OCI-LY1 (cell line): ENCODE measurements around the gene POLD4.

Experiments
- H2AFZ ChIP-seq: fragments of 200-600 bp; sonication (generic), shearing (Covaris generic); 2 replicates; pipeline ENCODE4 v1.6.0; 2014; ENCODE audit warnings: antibody characterized with exemption, mild to moderate bottlenecking, low read length
- H3F3A ChIP-seq: fragments of 200-600 bp; sonication (generic), shearing (Covaris generic); 2 replicates; pipeline ENCODE4 v1.6.0; 2014; ENCODE audit warnings: mild to moderate bottlenecking, antibody characterized with exemption, low read length, moderate library complexity; ENCODE audit not compliant: insufficient read depth
- H3K27ac ChIP-seq: fragments of 200-600 bp; sonication (generic); 2 replicates; pipeline ENCODE4 v1.5.1; 2014; ENCODE audit warnings: low read length, mixed run types, mild to moderate bottlenecking, low read depth; ENCODE audit not compliant: poor library complexity, severe bottlenecking
- H3K27me3 ChIP-seq: fragments of 200-600 bp; sonication (generic); 2 replicates; pipeline ENCODE4 v1.6.0; 2014; ENCODE audit warnings: antibody characterized with exemption, mild to moderate bottlenecking, low read length, moderate library complexity; ENCODE audit not compliant: insufficient read depth
- H3K36me3 ChIP-seq: fragments of 200-600 bp; sonication (generic); 2 replicates; pipeline ENCODE4 v1.6.1; 2014; ENCODE audit warnings: mild to moderate bottlenecking, antibody characterized with exemption, low read length, moderate library complexity, mixed read lengths; ENCODE audit not compliant: insufficient read depth
- H3K4me1 ChIP-seq: fragments of 200-600 bp; sonication (generic); 2 replicates; pipeline ENCODE4 v1.5.1; 2014; ENCODE audit warnings: mild to moderate bottlenecking, low read length, moderate library complexity; ENCODE audit not compliant: insufficient read depth, severe bottlenecking
- H3K4me2 ChIP-seq: fragments of 200-600 bp; sonication (generic), shearing (Covaris generic); 2 replicates; pipeline ENCODE4 v1.6.1; 2014; ENCODE audit warnings: low read length
- H3K4me3 ChIP-seq: fragments of 200-600 bp; sonication (generic); 2 replicates; pipeline ENCODE4 v1.5.1; 2014; ENCODE audit warnings: low read length, low read depth, mild to moderate bottlenecking, mixed read lengths; ENCODE audit not compliant: poor library complexity, severe bottlenecking
- H3K79me2 ChIP-seq: fragments of 200-600 bp; shearing (Covaris generic); 2 replicates; pipeline ENCODE4 v1.6.1; 2016; ENCODE audit warnings: mixed run types, low read length, mixed read lengths; ENCODE audit not compliant: insufficient read depth
- H3K9ac ChIP-seq: fragments of 200-600 bp; sonication (generic), shearing (Covaris generic); 2 replicates; pipeline ENCODE4 v1.6.1; 2014; ENCODE audit warnings: mild to moderate bottlenecking, low read length, mixed read lengths
- H3K9me2 ChIP-seq: fragments of 200-600 bp; sonication (generic), shearing (Covaris generic); 2 replicates; pipeline ENCODE4 v1.6.1; 2014; ENCODE audit warnings: low read depth, mild to moderate bottlenecking, low read length, mixed read lengths
- H3K9me3 ChIP-seq: fragments of 200-600 bp; shearing (Covaris generic); 2 replicates; pipeline ENCODE4 v1.6.1; 2014; ENCODE audit warnings: low read length, mixed read lengths
- H4K20me1 ChIP-seq: fragments of 200-600 bp; sonication (generic), shearing (Covaris generic); 2 replicates; pipeline ENCODE4 v1.6.0; 2016; ENCODE audit warnings: mild to moderate bottlenecking, low read length; ENCODE audit not compliant: insufficient read depth
- EZH2 ChIP-seq: fragments of 200-600 bp; sonication (generic), shearing (Covaris generic); IDR thresholded peaks from 2 replicates; pipeline ENCODE4 v1.8.0; 2017; ENCODE audit warnings: borderline replicate concordance, mixed run types, mild to moderate bottlenecking, antibody characterized with exemption, low read length, moderate library complexity, mixed read lengths
- TF ChIP-seq, protein P1 (sequence below): fragments of 200-600 bp; sonication (generic), shearing (Covaris generic); IDR thresholded peaks from 2 replicates; pipeline ENCODE4 v1.5.1; 2017; ENCODE audit warnings: mild to moderate bottlenecking, antibody characterized with exemption, low read length, moderate library complexity, mixed read lengths

POLD4 gene

DNA sequence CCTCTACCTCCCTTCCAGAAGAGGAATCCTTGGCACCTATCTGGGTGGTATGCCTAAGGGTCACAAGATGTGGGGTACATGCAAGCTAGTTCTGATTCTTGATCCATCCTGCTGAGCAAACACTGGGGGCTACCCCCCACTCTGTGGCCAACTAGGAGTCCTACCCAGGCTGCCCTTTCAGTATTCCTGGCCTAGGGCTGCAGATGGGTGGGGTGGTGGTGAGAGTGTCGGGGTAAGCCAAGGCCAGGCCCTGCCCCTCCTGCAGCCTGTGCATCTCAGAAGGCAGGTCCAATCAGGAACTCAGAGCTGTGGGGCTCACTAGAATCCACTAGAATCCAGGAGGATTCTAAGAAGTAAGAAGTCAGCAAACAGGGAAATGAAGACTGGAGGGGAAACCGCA lies 39.1 kb downstream of the POLD4 start:
- no peak overlapping the region for H3K4me3 ChIP-seq
- H2AFZ ChIP-seq: no peak overlapping the region
- H3K9me3 ChIP-seq: no peaks in the 10 kb centered on the region
- TF ChIP-seq EZH2: no peak
- TF ChIP-seq, protein P1, sequence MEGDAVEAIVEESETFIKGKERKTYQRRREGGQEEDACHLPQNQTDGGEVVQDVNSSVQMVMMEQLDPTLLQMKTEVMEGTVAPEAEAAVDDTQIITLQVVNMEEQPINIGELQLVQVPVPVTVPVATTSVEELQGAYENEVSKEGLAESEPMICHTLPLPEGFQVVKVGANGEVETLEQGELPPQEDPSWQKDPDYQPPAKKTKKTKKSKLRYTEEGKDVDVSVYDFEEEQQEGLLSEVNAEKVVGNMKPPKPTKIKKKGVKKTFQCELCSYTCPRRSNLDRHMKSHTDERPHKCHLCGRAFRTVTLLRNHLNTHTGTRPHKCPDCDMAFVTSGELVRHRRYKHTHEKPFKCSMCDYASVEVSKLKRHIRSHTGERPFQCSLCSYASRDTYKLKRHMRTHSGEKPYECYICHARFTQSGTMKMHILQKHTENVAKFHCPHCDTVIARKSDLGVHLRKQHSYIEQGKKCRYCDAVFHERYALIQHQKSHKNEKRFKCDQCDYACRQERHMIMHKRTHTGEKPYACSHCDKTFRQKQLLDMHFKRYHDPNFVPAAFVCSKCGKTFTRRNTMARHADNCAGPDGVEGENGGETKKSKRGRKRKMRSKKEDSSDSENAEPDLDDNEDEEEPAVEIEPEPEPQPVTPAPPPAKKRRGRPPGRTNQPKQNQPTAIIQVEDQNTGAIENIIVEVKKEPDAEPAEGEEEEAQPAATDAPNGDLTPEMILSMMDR: no peak
- no peaks in the 10 kb centered on the region for H3K27me3 ChIP-seq
- no peak overlapping the region for H3K4me2 ChIP-seq
- H3K79me2 ChIP-seq: no peaks in the 10 kb centered on the region
- H4K20me1 ChIP-seq: no peaks in the 10 kb centered on the region
- no peak overlapping the region for H3K9ac ChIP-seq
- no peaks in the 10 kb centered on the region for H3F3A ChIP-seq
- H3K36me3 ChIP-seq: no peaks in the 10 kb centered on the region
- no peaks in the 10 kb centered on the region for H3K9me2 ChIP-seq
- peaks cover 22% of the 10 kb centered on the region for H3K4me1 ChIP-seq
- H3K27ac ChIP-seq: no peak overlapping the region

DNA sequence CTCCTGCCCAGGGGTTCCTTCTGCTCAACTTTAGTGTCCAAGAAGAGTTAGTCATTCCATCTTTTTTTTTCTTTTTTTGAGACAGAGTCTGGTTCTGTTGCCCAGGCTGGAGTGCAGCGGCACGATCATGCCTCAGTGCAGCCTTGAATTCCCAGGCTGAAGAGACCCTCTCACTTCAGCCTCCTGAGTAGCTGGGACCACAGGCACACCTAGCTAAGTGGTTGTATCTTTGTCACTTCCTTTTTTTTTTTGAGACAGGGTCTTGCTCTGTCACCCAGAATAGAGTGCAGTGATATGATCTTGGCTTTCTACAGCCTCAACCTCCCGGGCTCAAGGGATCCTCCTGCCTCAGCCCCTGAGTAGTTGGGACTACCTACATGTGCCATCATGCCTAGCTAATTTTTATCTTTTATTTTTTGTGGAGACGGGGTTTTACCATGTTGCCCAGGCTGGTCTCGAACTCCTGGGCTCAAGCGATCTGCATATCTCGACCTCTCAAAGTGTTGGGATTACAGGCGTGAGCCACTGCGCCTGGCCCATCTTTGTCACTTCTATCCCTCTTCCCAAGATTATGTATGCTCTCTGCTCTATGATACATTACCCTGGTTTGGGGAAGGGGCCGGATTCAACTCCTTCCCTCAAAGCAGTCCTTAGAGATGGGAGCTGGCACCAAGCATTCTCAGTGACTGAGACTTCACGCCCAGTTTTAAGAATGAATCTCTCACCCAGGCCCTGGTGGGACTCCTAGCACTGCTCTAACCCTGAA lies 40.0 kb downstream of the POLD4 start:
- Histone ChIP-seq H3K79me2 (no peaks in the 10 kb centered on the region), H3K9me3 (no peaks in the 10 kb centered on the region), H3K27me3 (no peaks in the 10 kb centered on the region), H3K4me1 (peaks cover 15% of the 10 kb centered on the region), H3K4me2 (no peak overlapping the region), H3F3A (no peaks in the 10 kb centered on the region), H3K9me2 (no peaks in the 10 kb centered on the region), H4K20me1 (no peaks in the 10 kb centered on the region), H3K27ac (no peak overlapping the region), H3K4me3 (no peak overlapping the region), H2AFZ (no peak overlapping the region), H3K36me3 (no peaks in the 10 kb centered on the region), H3K9ac (no peak overlapping the region)
- TF ChIP-seq, protein P1: no peak
- TF ChIP-seq EZH2: no peak

DNA sequence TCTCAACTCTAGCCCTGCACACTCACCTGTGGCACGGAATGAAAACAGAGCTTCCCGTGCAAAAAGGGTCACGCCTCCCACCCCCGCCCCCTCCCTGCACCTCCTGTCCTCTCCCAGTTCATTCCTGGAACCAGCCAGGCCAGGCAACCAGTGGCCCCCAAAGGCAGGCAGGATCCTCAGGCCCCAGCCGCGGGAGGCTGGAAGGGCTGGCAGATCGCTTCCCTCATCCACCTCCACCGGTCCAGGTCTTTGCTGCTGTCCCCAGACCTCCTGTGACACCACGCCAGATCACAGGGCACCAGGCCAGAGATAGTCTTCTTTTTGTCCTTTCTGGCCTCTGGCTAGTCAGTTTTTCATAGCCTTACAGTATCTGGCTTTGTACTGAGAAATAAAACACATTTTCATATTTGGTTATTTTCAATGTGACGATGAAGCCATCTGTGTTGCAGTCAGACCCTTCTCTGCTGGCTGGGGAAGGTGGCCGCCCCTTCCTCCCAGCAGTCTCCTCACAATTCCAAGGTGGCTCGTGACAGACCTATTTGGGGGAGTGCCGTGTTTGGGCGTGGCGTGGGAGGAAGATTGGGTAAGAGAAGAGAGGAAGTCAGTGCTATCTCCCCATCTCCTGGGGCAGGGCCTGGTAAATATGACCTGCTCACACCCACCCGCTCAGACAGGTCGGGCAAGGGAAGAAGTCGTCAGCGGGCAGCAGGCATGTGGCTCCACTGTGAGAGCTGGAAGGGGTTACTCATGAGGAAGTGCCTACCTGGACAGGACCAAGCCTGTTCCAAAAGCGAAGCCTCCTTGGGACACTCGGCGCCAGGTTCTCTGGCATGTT lies 40.9 kb downstream of the POLD4 start:
- no peaks in the 10 kb centered on the region for H3K27me3 ChIP-seq
- H3K4me1 ChIP-seq: peaks cover 11% of the 10 kb centered on the region
- no peak overlapping the region for H3K4me3 ChIP-seq
- no peaks in the 10 kb centered on the region for H4K20me1 ChIP-seq
- no peak for TF ChIP-seq EZH2
- TF ChIP-seq, protein P1: no peak
- no peak overlapping the region for H3K9ac ChIP-seq
- no peak overlapping the region for H3K27ac ChIP-seq
- no peaks in the 10 kb centered on the region for H3K36me3 ChIP-seq
- no peaks in the 10 kb centered on the region for H3K9me3 ChIP-seq
- no peaks in the 10 kb centered on the region for H3F3A ChIP-seq
- H3K9me2 ChIP-seq: no peaks in the 10 kb centered on the region
- H3K79me2 ChIP-seq: no peaks in the 10 kb centered on the region
- no peak overlapping the region for H3K4me2 ChIP-seq
- no peak overlapping the region for H2AFZ ChIP-seq
